NCI-H128 (cell line): ENCODE data around the gene SNORC.
"Not testable (repeated sequence)": the region's sequence is repeated elsewhere in the genome, so short reads cannot be mapped to it uniquely, and the experiment has no call there.

Source experiments
- DNase-seq: peaks from one replicate; lab custom pipeline; 2025; ENCODE audit not compliant: unreplicated experiment; lab: John Stamatoyannopoulos, UW

The SNORC gene

DNA sequence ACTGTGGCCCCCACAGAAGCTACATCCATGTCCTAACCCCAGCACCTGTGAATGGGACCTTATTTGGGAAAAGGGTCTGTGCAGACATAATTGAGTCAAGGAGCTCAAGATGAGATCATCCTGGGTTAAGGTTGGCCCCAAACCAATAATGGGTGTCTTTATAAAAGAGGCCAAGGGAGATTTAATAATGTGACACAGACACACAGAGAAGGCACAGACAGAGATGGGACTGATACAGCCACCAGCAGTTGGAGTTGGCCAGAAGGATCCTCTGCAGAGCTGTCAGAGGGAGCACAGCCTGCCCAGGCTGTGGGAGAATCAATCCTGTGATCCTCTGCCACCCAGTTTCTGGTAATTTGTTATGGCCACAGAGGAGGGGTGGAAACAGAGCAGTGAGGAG lies 26.0 kb downstream of the SNORC start:
- DNase-seq = no peak

DNA sequence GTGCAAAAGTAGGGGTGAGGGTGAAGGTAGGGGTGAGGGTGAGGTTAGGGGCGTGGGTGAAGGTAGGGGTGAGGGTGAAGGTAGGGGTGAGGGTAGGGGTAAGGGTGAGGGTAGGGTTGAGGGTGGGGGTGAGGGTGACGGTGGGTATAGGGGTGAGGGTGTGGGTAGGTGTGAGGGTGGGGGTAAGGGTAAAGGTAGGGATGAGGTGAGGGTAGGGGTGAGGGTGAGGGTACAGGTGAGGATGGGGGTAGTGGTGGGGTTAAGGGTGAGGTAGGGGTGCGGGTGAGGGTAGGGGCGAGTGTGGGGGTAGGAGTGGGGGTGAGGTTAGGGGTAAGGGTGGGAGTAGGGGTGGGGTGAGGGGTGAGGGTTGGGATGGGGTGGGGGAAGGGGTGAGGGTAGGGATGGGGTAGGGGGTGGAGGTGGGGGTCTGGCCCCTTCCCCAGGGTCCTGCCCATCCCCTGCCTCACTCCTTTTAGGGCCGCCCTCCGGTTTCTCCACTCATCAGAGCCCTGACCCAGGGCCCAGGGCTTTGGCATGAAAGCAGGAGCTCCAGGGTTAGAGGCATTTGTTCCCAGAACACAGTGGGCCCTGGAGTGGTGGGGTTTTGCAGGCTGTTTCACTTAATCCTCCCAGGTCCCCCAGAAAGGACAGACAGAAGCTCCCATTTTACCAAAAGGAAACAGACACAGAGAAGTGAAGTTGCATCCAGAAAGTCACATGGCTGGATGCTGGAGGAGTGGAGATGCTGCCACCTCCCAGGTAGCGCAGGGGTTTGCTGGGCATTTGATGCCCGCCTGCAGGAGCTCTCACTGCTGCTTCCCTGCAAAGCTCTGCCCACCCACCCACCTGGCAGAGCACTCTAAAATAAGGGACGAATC lies 26.9 kb downstream of the SNORC start:
- no peak for DNase-seq

DNA sequence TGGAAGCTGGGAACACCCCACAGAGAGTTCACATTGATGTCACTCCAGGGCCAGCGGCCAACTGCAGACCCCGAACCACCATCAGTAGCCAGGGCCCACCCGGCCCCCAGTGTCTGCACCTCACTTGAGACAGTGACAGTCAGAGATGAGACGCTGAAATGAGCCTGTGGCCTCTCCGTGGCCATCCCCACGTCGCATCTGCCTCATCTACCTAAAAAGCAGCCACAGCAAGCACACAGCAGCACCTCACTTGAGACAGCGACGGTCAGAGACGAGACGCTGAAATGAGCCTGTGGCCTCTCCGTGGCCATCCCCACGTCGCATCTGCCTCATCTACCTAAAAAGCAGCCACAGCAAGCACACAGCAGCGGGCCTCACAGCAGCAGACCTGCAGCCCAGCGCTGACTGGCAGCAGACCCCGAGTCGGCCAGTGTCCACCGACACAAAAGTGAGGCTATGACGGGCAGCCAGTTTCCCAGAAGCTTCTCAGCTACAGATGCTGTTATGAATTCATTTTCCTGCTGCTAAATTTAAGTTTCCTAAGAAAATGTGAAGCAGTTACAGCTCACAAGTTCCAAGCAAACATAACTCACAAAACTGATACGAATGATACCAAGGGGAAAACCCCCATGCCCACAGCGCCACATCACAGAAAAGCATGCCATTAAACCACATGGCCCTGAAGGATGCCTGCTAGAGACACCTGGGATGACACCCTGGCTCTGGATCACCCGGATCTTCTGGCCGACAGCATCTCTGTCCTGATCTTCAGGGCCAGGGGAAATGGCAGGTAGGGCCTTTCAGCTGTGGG lies 27.7 kb downstream of the SNORC start:
- DNase-seq = no peak

DNA sequence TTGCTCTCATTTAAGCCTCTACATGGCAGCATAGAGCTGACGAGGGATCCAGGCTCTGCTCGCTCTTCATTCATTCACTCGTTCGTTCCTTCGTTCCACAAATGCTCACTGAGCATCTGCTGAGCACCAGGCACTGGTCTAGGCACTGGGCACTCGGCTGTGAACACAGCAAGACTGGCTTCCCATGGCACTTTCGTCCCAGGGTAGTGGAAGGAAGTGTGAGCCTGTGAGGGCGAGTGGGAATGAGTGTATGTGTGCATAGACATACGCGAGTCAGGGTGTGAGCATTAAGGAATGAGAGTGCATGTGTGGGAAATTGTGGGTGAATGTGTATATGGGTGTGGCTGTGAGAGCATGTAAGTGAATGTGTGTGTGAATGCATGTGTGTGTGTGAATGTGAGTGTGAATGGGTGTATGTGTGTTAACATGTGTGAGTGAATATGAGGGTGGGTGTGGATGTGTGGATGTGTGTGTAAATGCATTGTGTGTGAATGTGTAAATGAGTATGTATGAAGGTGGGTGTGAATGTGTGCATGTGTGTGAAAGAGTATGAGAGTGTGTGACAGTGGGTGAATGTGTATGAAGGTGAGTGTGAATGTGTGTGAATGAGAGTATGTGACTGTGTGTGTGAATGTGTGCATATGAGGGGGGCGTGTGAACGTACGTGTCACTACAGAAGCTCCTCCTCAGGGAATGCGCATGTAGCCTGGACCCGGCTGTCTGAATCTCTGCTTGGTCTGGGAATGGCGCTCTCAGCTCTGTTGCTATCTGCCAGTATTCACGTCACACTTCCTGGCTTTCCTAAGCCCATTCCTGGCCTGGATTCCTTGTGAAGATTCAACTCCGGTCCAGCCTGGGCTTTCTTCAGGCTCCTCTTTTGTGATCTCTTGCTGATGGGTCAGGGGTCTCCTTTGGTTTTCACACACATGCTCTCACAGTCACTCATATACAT lies 28.8 kb downstream of the SNORC start:
- DNase-seq = no peak

DNA sequence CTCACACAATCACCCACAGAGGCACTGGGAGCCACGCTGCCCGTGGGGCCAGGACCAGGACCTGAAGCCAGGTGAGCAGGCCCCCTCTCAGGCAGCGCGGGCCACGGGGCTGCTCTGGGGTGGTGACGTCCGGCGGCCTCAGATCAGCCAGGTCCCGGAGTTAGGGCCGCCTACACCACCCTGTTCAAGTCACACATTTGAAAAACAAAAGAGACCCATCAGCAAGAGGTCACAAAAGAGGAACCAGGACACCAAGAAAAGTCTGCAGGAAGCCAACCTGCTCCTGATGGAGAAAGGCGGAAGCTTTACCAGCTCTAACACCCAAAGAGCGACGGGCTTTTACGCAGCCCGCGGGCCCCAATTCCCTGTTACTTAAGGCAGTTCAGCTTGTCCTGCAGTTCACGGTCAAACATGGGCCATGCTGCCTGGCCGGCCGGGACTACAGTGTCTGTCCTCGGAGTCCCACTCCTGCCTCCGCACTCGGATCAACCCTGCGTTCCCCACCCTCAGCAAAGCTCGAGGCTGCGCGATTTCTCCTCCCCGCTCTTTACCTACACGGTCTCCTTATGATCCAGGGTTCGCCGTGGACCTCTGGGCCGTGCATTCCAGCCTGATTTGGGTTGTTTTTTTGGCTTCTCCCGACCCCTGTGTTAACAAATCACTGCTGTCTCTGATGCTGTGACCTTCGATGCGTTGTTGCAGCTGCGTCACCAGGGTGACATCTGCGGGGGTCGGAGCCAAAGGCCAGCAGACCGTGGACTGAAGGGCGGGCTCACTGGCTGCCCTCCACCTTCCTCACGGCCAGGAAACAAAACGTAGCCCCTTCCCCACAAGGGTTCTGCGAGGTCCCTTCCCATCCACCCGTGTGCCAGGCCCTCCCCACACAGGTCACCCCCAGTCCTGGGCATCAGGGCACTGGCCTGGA lies 31.0 kb downstream of the SNORC start:
- no peak for DNase-seq

DNA sequence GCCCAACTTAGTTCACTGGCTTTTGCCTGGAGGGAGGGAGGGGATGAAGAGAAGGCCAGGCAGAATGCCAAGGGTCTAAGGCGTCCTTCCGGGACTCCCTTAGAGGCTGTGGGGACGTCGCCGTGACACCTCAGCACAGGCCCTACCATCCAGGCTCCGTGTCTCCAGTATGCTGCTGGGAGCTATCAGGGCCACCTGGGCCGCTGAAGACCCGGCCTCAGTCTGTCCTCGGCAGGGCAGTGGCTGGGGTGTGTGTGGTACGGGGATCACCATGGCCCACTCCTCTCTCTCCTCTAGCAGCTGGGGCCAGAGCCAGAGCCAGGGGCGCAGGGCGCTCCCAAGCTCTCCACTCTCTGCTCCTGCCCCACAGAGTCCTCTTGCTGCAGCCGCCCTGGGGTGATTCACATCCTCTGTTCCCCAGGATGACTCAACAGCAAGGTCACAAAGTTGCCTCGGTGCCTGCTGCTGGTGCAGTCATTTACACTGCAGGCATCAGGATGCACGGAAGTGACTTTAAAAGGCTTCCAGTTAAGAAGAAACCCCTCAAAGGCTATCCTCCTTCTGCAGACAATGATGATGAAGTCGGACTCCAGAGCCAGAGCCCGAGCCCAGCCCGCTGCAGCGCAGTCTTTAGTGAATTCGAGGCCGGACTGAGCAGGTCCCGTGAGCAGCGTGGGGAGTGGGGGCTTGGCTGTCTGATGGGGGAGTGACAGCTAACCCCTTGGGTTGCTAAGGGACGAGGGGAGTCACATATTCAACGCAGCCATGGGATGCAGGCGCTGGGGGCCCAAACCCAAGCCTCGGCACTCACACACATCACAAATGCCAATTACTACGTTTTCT lies 31.9 kb downstream of the SNORC start:
- DNase-seq = no peak

DNA sequence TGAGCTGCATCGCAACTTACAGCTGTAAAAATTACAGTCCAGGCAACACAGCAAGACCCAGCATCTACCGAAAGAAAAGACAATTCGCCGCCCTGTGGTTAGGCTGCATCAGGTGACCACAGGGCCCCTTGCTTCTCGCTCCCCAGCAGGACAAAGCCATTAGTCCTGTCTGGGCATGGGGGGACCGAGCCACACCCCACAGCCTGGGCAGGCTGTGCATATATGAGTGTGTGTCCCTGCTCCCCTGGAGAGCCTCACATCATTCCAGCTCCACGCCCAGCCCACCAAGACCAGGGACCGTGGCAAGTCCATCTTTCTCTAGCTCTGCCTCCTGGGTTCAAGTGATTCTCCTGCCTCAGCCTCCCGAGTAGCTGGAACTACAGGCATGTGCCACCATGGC lies 33.9 kb downstream of the SNORC start:
- no peak for DNase-seq

DNA sequence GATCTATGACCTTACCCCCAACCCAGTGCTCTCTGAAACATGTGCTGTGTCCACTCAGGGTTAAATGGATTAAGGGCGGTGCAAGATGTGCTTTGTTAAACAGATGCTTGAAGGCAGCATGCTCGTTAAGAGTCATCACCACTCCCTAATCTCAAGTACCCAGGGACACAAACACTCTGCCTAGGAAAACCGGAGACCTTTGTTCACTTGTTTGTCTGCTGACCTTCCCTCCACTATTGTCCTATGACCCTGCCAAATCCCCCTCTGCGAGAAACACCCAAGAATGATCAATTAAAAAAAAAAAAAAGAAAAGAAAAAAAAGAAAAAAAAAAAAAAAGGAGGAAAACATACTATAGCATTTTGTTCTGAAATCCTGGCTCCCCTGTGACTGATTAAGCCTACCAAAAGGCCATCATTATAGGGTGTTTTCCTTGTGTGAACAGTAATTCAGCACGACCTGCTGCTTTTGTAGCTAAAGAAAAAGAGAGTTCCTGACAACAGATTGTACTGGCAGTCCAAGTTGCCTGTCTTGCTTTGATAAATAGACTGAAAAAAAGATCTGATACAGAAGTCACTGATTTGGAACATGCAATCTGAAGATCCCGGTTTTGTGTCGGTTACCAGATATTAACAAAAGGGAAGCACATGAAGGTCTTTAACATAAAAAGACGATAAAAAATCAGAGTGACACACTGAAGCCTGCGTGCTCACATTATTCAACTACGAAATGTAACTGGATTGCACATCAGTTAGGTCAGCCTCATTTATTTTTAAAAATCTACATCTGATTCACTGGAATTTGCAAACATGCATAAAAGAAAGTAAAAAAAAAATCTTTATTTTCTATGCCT lies 37.0 kb downstream of the SNORC start:
- DNase-seq = not testable (repeated sequence)

DNA sequence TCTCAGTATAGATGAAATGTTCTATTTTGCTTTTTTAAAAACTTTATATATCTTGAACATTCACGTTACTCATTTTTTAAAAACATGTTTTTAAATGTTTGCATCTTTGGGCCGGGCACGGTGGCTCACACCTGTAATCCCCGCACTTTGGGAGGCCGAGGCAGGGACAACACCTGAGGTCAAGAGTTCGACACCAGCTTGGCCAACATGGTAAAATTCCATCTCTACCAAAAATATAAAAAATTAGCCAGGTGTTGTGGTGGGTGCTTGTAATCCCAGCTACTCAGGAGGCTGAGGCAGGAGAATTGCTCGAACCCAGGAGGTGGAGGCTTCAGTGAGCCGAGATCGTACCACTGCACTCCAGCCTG lies 37.6 kb downstream of the SNORC start:
- not testable (repeated sequence) for DNase-seq

DNA sequence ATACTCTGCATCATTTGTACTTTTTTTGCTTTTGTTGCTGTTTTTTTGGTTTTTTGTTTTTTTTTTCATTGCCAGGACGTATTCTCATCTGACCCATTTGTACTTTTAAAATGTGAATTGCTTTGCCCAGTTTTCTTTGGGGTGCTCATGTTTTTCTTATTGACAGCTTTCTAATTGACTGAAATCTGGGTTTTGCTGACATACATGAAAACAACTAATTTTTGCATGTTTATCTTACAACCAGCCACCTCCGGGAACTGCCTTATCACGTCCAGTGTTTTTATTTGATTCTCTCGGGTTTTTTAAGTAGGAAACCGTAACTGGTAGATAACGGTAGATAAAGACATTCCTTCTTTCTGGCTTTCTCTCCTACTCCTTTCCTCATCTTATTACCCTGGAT lies 38.6 kb downstream of the SNORC start:
- DNase-seq = no peak

DNA sequence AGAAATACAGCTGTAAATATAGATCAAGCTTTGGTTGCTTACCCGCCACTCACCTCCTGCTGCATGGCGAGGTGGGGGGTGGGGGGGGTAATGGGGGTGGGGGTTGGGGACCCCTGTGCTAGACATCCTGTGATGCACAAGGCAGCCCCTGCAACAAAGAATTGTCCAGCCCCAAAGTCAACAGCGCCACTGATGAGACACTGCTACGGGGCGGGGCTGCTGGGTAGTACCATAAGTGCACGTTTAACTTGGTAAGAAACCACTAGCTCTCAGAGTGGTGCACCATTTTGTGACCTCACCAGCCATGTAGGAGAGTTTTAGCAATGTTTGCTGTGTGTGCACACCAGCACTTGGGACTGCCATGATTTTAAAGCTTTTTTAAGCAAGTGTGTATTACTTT lies 40.3 kb downstream of the SNORC start:
- DNase-seq = no peak

DNA sequence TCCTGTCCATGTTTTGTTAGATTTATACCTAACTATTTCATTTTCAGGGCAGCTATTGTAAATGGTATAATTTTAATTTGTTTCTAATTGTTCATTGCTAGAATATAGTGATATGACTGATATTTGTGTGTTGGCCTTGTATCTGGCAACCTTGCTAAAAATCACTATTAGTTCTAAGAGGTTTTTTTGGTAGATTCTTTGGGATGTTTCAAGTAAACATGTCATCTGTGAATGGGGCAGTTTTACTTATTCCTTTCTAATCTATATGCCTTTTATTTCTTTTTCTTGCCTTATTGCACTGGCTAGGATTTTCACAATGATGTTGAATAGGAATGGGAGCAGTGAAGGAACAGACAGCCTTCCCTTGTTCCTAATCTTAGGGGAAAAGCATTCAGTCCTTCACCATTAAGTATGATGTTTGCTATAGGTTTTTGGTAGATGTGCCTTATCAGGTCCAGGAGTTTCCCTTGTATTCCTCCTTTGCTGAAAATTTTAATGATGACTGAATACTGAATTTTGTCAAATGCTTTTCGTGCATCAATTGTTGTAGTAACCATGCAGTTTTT lies 41.7 kb downstream of the SNORC start:
- DNase-seq = no peak

DNA sequence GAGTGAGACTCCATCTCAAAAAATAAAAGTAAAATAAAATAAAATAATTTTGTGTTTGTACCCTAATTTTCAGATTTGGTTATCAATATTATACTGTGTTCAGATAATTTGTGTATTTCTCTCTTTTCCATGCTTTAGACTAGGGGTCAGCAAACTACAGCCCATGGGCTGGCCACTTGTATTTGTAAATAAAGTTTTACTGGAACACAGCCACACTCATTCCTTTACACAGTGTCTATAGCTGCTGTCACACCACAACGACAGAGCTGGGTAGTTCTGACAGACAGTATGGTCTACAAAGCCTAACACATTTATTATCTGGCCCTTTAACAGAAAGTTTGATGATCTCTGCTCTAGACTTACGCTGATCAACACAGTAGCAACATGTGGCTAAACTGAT lies 43.8 kb downstream of the SNORC start:
- DNase-seq = no peak

DNA sequence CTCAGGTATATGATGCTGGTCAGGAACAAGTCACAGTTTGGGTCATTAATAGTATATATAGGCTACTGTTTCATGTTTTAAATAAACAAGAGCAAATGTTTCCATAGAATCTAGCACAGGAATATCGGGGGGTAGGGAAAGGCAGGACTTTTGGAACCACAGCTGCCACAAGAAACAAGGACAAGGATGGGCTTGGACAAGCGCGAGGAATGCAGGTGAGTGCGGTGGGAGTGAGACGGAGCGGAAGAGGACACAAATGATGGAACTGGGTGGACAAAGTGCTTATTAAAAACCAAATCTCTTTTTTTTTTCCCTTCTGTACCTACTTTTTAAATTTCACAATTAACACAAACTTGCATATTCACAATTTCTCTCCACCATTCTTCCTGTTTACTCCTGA lies 49.1 kb downstream of the SNORC start:
- DNase-seq = no peak

DNA sequence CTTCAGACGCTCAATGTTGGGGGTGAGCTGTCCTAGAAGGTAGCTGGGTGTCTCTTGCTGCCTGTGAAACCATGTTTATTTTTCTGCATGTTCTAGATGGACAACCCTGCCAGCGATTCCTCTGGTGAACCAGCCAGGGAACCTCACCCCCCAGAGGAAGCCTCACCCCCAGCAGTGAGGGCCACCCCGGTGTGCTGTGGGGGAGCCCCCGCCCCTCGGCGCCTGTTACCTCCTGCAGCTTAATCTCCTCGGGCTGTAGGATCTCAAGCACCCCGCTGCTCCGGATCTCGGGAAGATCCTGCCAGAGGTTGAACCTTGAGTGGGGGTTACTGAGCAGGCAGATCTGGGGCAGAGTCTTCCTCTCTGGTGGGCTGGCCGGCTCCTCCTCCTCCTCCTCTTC lies 50.0 kb downstream of the SNORC start:
- no peak for DNase-seq

DNA sequence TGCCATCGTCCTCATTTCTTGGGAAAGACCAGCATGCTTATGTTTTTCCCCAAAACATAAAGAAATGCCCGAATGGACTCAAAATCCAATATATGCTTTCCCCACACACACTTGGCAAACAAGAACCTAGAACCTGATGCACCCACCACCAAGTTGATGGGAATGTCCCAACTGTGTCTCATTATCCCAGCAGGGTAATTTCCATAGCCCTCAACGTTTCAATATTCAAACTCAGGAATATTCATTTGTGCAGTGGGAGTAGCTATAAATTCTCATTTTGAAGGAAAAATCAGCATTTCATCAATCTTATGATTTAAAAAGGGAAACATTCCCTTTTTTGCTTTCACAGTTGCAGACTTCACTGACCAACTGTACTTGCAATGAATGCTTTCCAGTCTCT lies 50.7 kb downstream of the SNORC start:
- DNase-seq = no peak

DNA sequence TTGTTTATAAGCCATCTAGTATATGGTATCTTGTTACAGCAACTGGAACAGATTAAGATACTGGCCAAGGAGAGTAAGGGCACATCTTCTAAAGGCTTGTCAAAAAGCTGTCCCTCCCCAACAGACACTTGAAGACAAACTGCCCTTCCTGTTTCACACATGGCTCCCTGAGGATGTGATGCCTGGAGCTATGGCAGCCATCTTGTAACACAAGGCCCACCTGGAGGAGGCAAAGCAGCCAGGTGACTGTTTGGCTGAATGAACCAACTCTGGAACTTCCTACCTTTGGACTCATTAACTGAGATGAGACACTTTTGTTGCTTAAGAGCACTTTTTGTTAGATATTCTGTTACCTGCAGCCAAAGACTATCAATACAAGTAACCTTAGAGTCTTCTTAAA lies 54.4 kb downstream of the SNORC start:
- no peak for DNase-seq
